Measurements from ENCODE around the gene CPM.

DNA sequence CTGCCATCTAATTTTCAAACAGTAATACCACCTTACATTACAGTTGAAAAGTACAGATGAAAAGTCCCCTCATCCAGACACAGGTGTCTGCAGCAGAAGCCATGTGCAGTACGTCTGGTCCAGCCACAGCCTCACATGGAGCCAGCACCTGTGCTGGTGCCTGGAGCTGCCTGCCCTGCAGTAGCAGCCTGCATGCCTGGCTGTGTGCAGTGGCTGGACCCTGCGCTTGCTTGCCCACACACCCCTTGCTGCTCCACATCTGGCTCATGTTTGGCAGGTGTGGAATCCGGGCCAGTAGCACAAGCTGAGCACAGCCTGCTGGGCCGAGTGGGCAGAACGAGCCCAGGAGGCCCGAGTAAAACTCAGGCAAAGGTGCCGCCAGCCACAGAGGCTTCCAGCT lies 21.8 kb upstream of the CPM start:
- TF ChIP-seq, protein P1, sequence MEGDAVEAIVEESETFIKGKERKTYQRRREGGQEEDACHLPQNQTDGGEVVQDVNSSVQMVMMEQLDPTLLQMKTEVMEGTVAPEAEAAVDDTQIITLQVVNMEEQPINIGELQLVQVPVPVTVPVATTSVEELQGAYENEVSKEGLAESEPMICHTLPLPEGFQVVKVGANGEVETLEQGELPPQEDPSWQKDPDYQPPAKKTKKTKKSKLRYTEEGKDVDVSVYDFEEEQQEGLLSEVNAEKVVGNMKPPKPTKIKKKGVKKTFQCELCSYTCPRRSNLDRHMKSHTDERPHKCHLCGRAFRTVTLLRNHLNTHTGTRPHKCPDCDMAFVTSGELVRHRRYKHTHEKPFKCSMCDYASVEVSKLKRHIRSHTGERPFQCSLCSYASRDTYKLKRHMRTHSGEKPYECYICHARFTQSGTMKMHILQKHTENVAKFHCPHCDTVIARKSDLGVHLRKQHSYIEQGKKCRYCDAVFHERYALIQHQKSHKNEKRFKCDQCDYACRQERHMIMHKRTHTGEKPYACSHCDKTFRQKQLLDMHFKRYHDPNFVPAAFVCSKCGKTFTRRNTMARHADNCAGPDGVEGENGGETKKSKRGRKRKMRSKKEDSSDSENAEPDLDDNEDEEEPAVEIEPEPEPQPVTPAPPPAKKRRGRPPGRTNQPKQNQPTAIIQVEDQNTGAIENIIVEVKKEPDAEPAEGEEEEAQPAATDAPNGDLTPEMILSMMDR (conservative IDR thresholded peaks at IDR 0.05), result no peak
- no peak for TF ChIP-seq EZH2 (IDR thresholded peaks at IDR 0.05; ENCODE audit: low read depth)
